HG02885 (cell line): ENCODE measurements around the gene CDH4.

Source experiments
- ATAC-seq: cut with Tn5 transposase; IDR thresholded peaks from one replicate; pipeline ENCODE4 v1.9.1; 2021; ENCODE audit warnings: mild to moderate bottlenecking; ENCODE audit not compliant: unreplicated experiment, poor library complexity

CDH4 gene

GRCh38 chr20:61731363-61732181, 479.5 kb downstream of the CDH4 start:
- ATAC-seq = no peak

DNA sequence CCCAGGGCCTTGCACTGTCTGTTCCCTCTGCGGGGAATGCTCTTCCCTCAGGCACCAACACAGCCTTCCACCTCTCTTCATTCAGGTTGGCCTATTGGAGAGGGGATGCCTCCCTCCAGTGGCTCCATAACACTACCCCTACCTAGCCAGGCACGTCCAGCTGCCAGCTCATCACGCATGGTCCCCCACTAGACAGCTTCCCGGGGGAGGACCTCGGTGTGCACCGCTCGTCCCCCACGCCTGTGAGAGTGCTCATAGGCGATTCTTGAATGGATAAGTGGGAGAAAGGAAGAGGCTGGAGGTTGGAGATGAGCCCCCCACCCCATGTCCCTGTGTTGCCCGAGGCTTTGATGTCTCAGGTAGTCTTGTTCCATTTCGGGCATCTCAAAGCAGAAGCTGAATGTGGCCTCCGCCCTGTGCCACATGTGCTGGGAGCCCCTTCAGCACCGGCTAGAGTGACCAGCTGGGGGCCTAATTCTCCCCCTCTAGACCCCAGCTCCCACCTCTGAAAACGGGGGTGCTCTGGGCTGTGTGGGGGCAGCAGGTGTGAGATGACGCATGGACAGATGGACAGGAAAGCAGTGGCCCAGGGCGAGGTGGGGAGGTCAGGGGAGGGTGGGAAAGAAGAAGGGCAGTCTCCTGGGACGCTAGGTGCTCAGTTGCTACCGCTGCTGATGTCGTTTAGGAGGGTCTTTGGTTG, 480.6 kb downstream of the CDH4 start:
- ATAC-seq = no peak

DNA sequence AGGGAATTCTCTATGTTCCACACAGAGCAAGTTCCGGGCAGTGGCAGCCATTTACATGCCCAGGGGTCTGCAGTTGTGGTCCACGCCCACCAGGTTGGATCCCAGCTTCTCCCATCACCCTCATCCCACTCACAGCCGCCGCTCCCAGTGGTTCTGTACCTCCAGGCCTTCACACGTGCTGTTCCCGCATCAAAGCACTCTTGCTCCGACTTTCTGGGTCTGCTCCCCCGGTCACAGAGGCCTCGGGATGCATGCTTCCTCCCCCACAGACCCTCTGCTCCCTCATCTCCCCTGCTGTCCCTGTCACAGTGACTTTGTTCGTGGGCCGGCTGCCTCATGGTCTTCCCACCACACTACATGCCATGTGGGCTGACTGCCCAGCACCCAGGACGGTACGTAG, 481.2 kb downstream of the CDH4 start:
- no peak for ATAC-seq

DNA sequence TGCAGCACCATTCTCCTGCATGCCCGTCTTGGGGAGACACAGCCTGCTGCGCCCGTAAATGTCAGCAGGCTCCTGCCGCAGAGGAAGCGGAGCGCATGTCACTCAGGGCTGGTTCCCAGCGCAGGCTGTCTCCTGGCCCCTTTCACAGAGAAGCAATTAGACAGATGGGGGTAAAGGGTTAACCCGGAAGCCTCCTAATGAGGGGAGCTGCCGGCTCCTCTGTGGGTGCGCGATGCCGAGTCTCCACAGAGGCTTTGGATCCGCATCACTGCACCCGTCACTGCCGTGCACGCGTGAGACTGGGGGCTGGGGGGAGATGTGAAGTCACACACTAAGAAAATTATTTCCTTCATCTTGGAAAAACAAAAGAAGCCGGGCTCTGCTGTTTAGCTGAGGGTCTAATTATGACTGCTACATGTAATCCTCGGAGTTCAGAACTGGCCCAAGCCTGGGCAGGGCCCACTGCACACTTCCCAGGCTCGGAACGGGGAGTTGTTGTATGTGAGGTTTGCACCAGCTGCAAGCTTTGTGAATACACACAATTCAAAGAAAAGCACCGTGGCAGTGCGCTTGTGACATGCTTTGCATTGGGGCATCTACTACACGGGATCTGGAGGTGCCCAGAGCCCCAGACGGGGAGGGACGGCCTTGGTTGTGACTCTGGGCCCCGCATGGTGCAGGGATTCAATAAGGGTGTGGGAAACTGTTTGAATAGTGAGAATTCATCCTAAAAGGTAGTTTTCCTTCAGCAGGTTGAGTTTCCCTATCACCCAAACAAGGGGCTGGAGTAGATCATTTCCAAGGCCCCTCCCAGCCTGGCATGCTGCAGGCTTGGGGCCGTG, 482.1 kb downstream of the CDH4 start:
- no peak for ATAC-seq

DNA sequence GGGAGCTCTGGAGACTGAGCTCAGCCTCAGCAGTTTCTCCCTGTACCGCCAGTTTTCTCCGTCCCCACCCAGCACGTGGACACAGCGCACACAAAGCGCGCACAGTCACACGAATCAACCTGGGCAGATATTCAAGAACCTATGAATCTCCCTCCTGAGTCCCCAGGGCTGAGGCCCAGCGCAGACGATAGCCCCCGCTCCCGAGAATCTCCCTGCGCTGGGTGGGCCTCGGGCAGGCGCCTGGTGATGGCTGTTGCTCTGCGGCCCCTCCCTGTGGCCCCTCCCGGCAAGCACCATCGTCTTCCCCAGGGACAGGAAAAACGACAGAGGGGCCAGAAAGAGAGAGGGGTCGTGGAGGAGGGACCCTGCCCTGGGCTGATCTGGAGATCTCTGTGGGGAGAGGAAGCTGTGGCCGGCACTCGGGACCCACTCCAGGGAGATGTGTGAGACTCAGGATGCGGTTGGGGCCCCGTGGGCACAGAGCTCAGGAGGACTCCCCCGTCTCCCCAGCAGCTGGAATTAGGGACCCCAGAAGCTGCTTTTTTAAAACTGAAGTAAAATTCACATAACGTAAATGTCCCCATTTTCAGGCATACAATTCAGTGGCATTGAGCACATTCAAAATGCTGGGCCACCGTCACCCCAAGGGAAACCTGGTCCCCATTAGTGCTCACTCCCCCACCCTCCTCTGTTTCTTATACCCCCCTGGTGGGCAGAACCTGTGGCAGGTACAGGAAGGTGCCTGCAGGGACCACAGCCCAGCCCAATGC, 482.9 kb downstream of the CDH4 start:
- no peak for ATAC-seq

- ATAC-seq = no peak
Observed at GRCh38 chr20:61735503-61735785, 483.4 kb downstream of the CDH4 start.

DNA sequence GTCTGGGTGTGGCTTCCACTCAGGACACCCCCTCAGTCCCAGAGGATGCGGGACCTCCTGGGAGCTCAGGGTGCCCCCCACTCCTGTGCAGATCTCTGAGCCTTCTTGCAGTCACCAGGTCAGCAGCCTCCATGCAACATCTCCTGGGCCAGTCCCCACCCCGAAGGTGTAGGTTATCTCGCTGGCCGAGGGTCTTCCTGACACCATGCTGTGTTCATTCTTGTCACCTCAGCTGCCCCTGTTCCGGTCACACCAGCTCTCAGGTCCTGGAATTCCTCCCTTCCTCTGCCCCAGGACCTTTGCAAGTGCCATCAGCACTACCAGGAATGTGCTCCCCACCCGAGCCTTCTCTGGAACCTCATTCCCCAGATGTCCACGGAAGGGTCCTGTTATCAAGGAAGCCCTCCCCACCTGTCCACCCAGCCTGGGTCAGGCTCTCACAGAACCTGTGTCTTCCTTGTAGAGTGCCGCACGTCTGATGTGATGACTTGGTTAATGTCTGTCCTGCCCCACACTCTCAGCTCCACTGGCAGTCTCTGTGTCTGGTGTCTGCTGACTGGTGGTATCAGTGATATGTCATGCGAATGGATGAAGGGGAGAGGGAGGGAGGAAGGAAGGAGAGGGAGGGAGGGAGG, 484.1 kb downstream of the CDH4 start:
- ATAC-seq = no peak

- ATAC-seq = no peak
Observed at GRCh38 chr20:61736751-61737310, 484.8 kb downstream of the CDH4 start.

DNA sequence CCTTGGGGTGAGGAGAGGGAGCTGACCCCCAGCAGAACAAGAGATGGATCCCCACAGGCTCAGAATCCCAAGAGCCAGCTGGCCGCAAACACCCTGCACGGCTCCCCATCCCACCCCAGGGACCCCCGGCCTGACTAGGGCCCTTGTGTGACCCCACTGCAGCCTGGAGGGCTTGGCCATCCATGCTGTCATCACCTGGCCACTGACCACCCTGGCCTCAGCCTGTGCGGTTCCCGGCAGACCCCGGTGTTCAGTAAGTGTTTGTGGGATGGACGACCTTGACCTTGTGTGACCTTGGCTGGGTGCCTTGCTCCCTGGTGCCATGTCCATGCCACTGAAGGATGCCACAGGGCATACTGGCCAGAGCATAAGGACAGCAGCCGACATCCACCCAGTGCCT, 485.3 kb downstream of the CDH4 start:
- ATAC-seq = no peak

DNA sequence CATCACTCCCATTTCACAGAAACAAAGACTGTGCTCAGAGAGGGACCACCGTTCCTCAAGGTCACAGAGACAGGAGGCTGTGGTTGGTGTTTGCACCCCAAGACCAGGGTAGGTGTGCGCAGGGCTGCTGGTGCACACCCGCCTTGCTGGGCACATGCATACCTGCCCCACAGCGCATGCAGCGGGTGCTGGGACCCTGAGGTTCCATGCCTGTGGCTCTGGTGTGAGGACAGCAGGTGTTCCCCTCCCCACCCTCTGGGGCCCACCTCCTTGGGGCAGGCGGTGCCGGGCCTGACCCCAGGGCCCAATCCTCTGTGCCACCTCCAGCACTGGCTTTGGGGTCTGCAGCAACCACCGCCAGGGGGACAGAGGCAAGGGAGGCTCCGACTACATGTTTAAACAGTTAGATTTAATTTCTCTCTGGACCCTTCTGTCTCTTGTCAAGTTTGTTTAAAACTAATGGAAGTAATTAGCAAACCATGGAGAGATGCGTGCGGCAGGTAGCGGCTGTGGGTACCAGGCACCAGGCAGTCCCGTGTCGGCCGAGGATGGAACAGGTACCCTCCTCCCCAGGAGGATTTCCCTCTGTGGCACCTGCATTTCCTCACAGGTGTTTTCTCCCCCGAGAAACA, 485.9 kb downstream of the CDH4 start:
- ATAC-seq = no peak

- ATAC-seq = no peak
Observed at GRCh38 chr20:61738601-61739069, 486.6 kb downstream of the CDH4 start.

DNA sequence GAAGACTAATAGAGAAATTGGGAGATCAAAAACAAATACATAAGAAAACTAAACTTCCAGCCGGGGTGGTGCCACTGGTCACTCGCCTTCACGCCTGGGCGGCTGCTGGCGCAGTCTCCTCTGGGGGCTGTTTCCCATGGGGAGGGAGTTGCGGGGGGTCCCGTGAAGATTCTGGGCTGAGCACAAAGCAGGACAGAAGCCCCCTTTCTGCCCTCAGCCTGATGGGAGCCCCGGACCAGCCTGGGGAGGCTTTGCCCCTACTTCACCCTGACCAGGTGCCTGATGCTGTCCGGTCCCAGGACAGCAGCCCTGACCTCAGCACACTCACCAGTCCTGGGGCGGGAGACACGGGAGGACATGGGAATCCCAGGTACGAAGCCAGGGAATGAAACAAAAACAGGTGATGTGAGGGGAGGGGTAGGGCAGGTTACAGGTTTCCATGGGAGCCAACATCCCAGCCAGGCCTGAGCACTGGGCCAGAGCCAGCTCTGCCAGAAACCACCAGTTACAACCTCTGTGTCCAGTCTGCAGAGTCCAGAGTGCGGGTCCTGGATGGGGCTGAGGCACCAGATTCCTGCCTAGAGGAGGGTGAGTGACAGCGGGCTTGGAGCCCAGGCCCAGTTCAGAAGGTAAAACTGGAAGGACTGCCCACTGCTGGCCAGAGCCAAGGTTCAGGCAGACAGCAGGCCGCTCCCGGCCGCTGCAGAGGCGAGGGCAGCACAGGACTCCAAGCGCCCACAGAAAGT, 487.2 kb downstream of the CDH4 start:
- ATAC-seq = no peak

DNA sequence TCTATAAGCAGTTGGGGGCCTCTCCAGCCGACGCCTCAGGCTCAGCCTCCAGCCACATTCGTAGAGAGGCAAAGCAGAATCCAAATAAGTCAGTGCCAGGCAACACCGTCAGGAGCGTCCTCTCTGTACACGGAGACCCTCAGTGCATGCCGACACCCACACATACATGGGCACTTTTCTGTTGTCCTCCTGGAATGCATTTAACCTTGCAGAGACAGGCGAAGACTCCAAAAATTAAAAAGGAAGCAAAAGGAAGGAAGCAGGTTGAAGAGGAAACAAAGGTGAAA, 487.7 kb downstream of the CDH4 start:
- no peak for ATAC-seq

- no peak for ATAC-seq
Observed at GRCh38 chr20:61742097-61742825, 490.2 kb downstream of the CDH4 start.

GRCh38 chr20:61743606-61744005, 491.5 kb downstream of the CDH4 start:
- ATAC-seq = no peak

DNA sequence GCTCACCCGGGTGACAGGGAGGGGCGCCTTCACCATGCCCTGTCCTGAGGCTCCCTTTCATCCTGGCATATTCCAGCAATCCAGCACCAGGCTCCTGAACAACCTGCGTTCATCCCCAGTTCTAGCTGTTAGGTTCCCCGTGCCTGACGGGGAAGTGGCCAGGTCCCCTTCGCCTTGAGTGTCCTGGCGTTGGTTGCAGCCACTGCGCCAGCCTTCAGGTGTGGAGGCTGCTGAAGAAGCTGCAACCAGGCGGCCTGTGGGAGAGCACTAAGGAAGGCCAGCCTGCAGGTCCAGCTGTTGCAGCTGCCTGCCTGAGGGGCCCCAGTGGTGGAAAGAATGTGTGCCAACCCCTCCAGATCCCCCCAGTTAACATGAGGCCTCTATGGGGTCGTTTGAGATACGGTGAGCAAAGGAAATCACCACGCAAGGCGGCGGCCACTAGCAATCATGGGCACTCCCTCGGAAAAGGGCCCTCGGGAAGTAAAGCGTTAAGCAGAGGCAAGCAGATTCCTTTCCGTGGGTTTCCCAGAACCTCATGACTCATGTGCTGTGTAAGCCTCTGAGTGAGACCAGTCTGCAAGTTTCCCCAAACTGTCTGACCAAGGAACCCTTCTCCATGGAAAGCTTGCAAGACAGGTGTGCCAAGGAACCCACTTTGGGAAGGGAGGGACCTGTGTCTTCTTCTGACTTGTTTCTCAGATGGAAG, 492.8 kb downstream of the CDH4 start:
- ATAC-seq = no peak

DNA sequence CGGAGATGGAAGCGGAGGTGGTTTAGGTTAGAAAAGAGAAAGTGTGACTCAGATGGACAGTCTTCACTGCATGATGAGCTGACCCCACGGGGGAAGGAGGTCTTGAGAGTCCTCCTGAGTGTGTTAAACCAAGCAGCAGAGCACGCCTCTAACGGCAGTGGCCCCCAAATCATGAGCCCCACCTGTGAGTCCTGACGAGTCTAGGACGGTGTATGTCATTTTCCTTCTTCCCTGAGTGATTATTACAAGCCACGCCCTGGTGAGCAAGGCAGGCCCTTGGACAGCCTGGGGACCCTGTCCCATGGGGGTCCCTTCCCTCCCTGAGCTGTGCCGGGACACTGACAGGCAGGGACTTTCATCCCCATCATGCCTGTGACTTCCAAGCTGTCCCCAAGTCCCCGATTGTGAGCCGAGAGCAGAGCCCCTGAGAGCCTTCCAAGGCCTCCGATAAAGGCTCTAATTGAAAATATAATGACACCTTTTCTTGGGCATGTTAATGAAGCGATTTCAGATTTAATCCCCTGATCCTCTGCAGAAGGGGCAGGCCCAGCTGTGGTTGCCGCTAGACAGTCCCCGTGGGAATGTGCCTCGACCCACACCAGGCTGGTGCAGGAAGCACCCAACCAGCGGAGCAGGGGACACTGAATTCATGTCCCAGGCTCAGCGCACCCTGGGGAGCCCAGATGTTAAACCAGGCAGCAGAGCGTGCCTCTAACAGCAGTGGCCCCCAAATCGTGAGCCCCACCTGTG, 493.5 kb downstream of the CDH4 start:
- ATAC-seq = no peak
